HepG2 (cell line): ENCODE measurements around the gene STXBP2.

Source experiments
- EZH2 ChIP-seq: conservative IDR thresholded peaks from 2 replicates; pipeline ENCODE4 v1.6.1; 2012; ENCODE audit warnings: mild to moderate bottlenecking, low read depth, low read length, moderate library complexity
- GABPA ChIP-seq, 2 experiments: IDR thresholded peaks; 2 replicates each; pipeline ENCODE4 v1.6.1; 2011 to 2016; ENCODE audit warnings: low read depth in 2 of 2, low read length in 1 of 2, missing biosample characterization in 1 of 2, missing genetic modification characterization in 1 of 2
- MTA3 ChIP-seq: sonication (generic); formaldehyde crosslinking; IDR thresholded peaks from 2 replicates; pipeline ENCODE4 v1.4.0; 2020; ENCODE audit warnings: missing genetic modification reagents
- ZBTB38 ChIP-seq: sonication (generic); formaldehyde crosslinking; IDR thresholded peaks from 2 replicates; pipeline ENCODE4 v1.5.1; 2020; ENCODE audit warnings: mild to moderate bottlenecking, missing genetic modification reagents
- TF ChIP-seq, protein P1 (sequence below): sonication (generic); formaldehyde crosslinking; IDR thresholded peaks from 2 replicates; pipeline ENCODE4 v1.4.0; 2020; ENCODE audit warnings: missing genetic modification reagents
- TF ChIP-seq, protein P2 (sequence below): sonication (generic); formaldehyde crosslinking; IDR thresholded peaks from 2 replicates; pipeline ENCODE4 v1.5.0; 2020; ENCODE audit warnings: missing genetic modification reagents
- TF ChIP-seq, protein P3 (sequence below): sonication (generic); formaldehyde crosslinking; IDR thresholded peaks from 2 replicates; pipeline ENCODE4 v1.5.1; 2020; ENCODE audit warnings: mild to moderate bottlenecking, missing genetic modification reagents, moderate library complexity

DNA sequence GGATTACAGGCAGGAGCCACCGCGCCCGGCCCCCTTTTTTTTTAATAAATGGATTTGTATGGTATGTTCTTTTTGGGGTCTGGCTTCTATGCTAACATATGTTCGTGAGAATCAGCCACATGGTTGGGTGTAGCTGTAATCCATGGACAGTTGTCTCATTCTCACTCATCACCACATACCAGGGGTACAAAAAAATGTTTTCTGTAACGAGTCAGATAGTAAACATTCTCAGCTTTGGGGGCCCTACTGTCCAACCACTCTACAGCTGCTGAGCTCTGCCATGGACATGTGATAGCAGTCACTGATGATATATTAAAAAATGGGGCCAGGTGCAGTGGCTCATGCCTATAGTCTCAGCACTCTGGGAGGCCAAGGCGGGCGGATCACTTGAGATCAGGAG, 26.8 kb downstream of the STXBP2 start:
- TF ChIP-seq EZH2 (no peak), MTA3 (CRISPR knock-in tag) (no peak), ZBTB38 (CRISPR knock-in tag) (no peak), GABPA (IDR thresholded peaks at IDR 0.05; ENCODE audit: low read depth, low read length) (no peak), GABPA (CRISPR knock-in tag; IDR thresholded peaks at IDR 0.05; ENCODE audit: low read depth) (no peak)
- TF ChIP-seq, protein P1, sequence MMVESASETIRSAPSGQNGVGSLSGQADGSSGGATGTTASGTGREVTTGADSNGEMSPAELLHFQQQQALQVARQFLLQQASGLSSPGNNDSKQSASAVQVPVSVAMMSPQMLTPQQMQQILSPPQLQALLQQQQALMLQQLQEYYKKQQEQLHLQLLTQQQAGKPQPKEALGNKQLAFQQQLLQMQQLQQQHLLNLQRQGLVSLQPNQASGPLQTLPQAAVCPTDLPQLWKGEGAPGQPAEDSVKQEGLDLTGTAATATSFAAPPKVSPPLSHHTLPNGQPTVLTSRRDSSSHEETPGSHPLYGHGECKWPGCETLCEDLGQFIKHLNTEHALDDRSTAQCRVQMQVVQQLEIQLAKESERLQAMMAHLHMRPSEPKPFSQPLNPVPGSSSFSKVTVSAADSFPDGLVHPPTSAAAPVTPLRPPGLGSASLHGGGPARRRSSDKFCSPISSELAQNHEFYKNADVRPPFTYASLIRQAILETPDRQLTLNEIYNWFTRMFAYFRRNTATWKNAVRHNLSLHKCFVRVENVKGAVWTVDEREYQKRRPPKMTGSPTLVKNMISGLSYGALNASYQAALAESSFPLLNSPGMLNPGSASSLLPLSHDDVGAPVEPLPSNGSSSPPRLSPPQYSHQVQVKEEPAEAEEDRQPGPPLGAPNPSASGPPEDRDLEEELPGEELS (CRISPR knock-in tag), result no peak
- TF ChIP-seq, protein P2, sequence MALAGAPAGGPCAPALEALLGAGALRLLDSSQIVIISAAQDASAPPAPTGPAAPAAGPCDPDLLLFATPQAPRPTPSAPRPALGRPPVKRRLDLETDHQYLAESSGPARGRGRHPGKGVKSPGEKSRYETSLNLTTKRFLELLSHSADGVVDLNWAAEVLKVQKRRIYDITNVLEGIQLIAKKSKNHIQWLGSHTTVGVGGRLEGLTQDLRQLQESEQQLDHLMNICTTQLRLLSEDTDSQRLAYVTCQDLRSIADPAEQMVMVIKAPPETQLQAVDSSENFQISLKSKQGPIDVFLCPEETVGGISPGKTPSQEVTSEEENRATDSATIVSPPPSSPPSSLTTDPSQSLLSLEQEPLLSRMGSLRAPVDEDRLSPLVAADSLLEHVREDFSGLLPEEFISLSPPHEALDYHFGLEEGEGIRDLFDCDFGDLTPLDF (CRISPR knock-in tag), result no peak
- TF ChIP-seq, protein P3, sequence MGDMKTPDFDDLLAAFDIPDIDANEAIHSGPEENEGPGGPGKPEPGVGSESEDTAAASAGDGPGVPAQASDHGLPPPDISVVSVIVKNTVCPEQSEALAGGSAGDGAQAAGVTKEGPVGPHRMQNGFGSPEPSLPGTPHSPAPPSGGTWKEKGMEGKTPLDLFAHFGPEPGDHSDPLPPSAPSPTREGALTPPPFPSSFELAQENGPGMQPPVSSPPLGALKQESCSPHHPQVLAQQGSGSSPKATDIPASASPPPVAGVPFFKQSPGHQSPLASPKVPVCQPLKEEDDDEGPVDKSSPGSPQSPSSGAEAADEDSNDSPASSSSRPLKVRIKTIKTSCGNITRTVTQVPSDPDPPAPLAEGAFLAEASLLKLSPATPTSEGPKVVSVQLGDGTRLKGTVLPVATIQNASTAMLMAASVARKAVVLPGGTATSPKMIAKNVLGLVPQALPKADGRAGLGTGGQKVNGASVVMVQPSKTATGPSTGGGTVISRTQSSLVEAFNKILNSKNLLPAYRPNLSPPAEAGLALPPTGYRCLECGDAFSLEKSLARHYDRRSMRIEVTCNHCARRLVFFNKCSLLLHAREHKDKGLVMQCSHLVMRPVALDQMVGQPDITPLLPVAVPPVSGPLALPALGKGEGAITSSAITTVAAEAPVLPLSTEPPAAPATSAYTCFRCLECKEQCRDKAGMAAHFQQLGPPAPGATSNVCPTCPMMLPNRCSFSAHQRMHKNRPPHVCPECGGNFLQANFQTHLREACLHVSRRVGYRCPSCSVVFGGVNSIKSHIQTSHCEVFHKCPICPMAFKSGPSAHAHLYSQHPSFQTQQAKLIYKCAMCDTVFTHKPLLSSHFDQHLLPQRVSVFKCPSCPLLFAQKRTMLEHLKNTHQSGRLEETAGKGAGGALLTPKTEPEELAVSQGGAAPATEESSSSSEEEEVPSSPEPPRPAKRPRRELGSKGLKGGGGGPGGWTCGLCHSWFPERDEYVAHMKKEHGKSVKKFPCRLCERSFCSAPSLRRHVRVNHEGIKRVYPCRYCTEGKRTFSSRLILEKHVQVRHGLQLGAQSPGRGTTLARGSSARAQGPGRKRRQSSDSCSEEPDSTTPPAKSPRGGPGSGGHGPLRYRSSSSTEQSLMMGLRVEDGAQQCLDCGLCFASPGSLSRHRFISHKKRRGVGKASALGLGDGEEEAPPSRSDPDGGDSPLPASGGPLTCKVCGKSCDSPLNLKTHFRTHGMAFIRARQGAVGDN, result no peak
